Omental fat pad (tissue), 4 donors: ENCODE results near the gene TNFRSF19. TPM values are rescaled to one million over a fixed set of nuclear protein-coding genes. Genes with fewer than 3 reads are reported as not detected.
A peak's percentile ranks its signal among the peaks of the same experiment; 100 is the strongest.

ENCODE experiments used
- ATAC-seq: fragments of 150-250 bp; one replicate; pipeline ENCODE4 v1.9.1; 2016; ENCODE audit warnings: mild to moderate bottlenecking, moderate library complexity; ENCODE audit not compliant: low FRiP score
- DNase-seq: peaks from one replicate; pipeline ENCODE4 v3.0.0-alpha.2; 2019; ENCODE audit warnings: low spot score
- total RNA-seq, 4 donors: library from RNA; depleted of rRNA; stranded (reverse); fragments of >200 nt; gene quantifications; one replicate each; pipeline ENCODE4 v1.1.0, GENCODE V29; 2016
- TF ChIP-seq, protein P1 (sequence below), 3 donors: fragments of 450-650 bp; IDR thresholded peaks; one replicate each; pipeline ENCODE4 v1.5.1; 2016 to 2017; ENCODE audit warnings: antibody characterized with exemption in 3 of 3, mild to moderate bottlenecking in 3 of 3, moderate library complexity in 2 of 3

The TNFRSF19 gene
- total RNA-seq, 4 donors from 2014 or later = 1.3 to 6.5 (median 2.8) TPM

DNA sequence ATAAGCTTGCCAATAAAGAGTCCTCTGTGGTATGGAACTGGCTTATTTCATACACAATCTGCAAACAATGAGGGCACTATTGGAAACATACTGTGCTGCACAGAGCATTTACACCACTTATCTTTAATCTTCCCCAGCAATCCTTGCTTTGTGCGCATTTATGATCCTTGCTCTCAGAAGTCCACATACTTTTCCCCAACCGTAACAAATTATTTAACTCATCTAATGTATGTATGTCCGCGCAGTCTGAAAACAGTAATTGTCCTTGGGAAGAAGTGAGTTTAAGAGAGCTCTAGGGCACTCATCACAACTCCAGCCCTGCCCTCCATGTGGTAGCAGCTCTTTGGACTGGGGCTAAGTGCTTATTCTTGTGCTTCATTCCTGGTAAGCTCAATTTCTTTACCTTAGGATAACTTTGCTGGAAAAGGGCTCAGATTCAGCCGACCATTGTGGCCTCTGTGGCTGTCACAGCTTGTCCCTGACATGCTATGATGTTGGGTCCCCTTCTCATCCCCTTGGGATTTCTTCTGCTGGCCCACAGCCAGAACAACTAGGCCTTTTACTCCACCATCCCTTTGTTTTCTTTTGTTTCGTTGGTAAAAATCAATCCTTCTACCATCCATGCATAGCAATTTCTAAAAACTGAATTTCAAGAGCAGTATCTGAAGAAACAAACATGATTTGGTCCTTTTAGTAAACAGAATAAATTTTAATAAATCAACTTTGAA, 152.7 kb downstream of the TNFRSF19 start:
- DNase-seq (no peak), ATAC-seq (no peak)
- TF ChIP-seq, protein P1, sequence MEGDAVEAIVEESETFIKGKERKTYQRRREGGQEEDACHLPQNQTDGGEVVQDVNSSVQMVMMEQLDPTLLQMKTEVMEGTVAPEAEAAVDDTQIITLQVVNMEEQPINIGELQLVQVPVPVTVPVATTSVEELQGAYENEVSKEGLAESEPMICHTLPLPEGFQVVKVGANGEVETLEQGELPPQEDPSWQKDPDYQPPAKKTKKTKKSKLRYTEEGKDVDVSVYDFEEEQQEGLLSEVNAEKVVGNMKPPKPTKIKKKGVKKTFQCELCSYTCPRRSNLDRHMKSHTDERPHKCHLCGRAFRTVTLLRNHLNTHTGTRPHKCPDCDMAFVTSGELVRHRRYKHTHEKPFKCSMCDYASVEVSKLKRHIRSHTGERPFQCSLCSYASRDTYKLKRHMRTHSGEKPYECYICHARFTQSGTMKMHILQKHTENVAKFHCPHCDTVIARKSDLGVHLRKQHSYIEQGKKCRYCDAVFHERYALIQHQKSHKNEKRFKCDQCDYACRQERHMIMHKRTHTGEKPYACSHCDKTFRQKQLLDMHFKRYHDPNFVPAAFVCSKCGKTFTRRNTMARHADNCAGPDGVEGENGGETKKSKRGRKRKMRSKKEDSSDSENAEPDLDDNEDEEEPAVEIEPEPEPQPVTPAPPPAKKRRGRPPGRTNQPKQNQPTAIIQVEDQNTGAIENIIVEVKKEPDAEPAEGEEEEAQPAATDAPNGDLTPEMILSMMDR (IDR thresholded peaks at IDR 0.05) = no peak

DNA sequence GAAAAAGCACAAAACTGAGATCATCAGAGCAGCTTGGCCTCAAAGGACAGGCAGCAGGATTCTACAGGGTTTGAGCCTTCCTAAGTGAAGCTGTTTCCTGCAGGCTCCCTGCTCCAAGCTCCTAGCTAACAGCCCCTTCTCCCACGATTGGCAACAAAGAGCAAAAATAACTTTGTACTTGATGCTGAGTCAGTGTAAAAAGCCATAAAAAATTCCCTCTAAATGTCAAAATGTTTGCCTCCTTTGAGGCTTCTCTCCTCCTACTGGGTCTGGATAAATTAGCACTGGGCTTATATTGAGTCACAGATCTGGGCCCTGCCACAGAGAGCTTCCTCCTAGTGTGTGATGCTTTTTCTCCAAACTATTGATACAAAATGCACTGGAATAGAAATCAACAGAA, 153.3 kb downstream of the TNFRSF19 start:
- TF ChIP-seq, protein P1 (IDR thresholded peaks at IDR 0.05) = no peak
- DNase-seq (no peak), ATAC-seq (peak; percentile 80)

DNA sequence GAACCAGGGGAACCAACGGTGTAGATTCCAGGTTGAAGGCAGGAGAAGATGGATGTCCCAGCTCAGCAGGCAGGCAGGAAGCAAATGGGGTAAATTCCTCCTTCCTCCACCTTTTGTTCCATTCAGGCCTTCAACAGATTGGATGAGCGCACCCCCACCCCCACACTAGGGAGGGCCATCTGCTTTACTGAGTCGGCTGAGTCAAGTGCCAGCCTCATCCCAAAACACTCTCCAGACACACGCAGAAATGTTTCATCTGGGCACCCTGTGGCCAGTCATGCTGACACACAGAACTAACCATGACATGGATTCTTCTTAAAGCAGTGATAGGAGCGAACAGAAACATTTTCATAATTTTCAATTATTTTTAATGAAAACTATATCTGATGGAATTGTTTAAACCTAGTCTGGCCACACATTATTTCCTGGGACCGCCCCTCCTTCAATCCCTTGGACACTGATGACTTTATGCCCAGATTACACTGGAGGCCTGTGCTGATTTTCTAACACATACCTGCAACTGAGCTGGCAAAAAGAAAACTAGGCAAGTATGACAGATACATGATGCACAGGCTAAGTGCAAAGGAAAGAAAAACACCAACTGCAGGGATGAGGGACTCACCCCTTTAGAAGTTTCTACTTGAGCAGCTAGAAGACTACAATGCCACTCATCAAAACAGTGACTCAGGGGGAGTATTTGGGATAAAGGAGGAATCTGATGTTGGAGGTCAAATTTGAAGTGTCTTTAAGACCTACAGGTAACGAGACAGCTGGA, 154.2 kb downstream of the TNFRSF19 start:
- TF ChIP-seq, protein P1 (IDR thresholded peaks at IDR 0.05) = no peak
- ATAC-seq (no peak), DNase-seq (no peak)

Other genes starting within 250 kb of the TNFRSF19 start
- 10 to 100 TPM; 12.6 to 48.4 (median 15.0) TPM for gene SACS, start 136.7 kb upstream of the TNFRSF19 start, total RNA-seq